DND-41 (cell line): Measurements from ENCODE around the gene RIPOR3.

Source experiments
- ATAC-seq: fragments of 200-7000 bp; cut with Tn5 transposase; 3 replicates; pipeline ENCODE4 v1.9.1; 2021; ENCODE audit warnings: low read depth; ENCODE audit not compliant: insufficient read depth
- DNase-seq: peaks from one replicate; pipeline ENCODE4 v3.0.0-alpha.2; 2020
- H2AFZ ChIP-seq: 2 replicates; pipeline ENCODE4 v1.6.0; 2012; ENCODE audit warnings: low read depth, low read length
- H3K27ac ChIP-seq: 2 replicates; pipeline ENCODE4 v1.5.1; 2012; ENCODE audit warnings: low read length, inconsistent platforms
- H3K27me3 ChIP-seq: fragments of 200-600 bp; sonication (generic); 2 replicates; pipeline ENCODE4 v1.6.0; 2012; ENCODE audit warnings: low read length, mild to moderate bottlenecking, inconsistent platforms; ENCODE audit not compliant: insufficient read depth, poor library complexity
- H3K36me3 ChIP-seq: 2 replicates; pipeline ENCODE4 v1.5.1; 2012; ENCODE audit warnings: low read length, inconsistent platforms; ENCODE audit not compliant: insufficient read depth
- H3K4me1 ChIP-seq: 2 replicates; pipeline ENCODE4 v1.5.1; 2012; ENCODE audit warnings: mild to moderate bottlenecking, low read length; ENCODE audit not compliant: insufficient read depth
- H3K4me2 ChIP-seq: 2 replicates; pipeline ENCODE4 v1.6.0; 2012; ENCODE audit warnings: mild to moderate bottlenecking, moderate library complexity, low read length, inconsistent platforms; ENCODE audit not compliant: insufficient read depth
- H3K4me3 ChIP-seq, 2 experiments: fragments of 200-600 bp in 1 of 2; shearing (Covaris generic) in 1 of 2; 2 replicates each; pipeline ENCODE4 v1.5.1; 2012 to 2016; ENCODE audit warnings: inconsistent platforms in 2 of 2, low read length in 2 of 2, mild to moderate bottlenecking in 2 of 2, low read depth in 1 of 2, moderate library complexity in 1 of 2
- H3K79me2 ChIP-seq: 2 replicates; pipeline ENCODE4 v1.6.0; 2012; ENCODE audit warnings: low read length, inconsistent platforms; ENCODE audit not compliant: insufficient read depth
- H3K9ac ChIP-seq: 2 replicates; pipeline ENCODE4 v1.6.0; 2012; ENCODE audit warnings: low read depth, mild to moderate bottlenecking, inconsistent platforms, low read length, moderate library complexity
- H3K9me3 ChIP-seq: 2 replicates; pipeline ENCODE4 v1.5.1; 2012; ENCODE audit warnings: low read length, moderate library complexity, mild to moderate bottlenecking, inconsistent platforms; ENCODE audit not compliant: insufficient read depth, severe bottlenecking
- H4K20me1 ChIP-seq: 2 replicates; pipeline ENCODE4 v1.6.0; 2012; ENCODE audit warnings: low read length; ENCODE audit not compliant: insufficient read depth
- EZH2 ChIP-seq: IDR thresholded peaks from 3 replicates; pipeline ENCODE4 v1.6.1; 2012; ENCODE audit warnings: borderline replicate concordance, low read depth, mild to moderate bottlenecking, moderate library complexity, low read length, inconsistent platforms; ENCODE audit not compliant: severe bottlenecking
- TF ChIP-seq, protein P1 (sequence below): IDR thresholded peaks from 2 replicates; pipeline ENCODE4 v1.5.1; 2012; ENCODE audit warnings: borderline replicate concordance, low read length, moderate library complexity, mild to moderate bottlenecking; ENCODE audit not compliant: poor library complexity, severe bottlenecking; ENCODE audit errors: extremely low read depth

The RIPOR3 gene

DNA sequence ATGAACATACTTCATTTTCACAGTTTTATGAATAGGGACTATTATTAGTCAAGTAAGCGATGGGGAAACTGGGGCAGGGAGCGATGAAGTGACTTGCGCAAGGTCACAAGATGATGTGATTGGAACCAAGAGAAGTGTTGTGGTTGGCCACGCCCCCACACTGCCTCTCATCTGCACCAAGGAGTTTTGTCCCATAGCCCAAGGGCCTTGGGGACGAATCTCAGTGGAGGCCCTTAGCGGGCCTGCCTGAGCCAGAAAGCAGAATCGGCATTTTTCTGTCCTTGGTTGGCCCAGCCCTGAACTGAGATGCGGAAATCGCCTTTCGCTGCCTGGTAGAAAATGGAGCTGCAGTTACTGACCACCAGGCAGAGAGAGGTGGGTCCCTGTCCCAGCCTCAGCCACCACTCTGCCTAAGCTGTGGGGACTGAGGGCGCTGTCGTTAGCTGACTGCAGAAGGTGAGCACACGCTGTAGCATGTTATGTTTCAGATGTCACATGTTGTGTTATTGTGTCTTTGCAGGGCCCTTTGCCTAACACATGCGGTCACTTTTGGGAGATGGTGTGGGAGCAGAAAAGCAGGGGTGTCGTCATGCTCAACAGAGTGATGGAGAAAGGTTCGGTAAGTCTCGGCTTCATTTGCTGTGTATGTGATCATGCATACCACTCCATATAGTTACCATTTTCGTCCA lies 123.3 kb downstream of the RIPOR3 start:
- Histone ChIP-seq H2AFZ (no peak overlapping the region), H3K27me3 (no peaks in the 10 kb centered on the region), H3K79me2 (peaks cover 14% of the 10 kb centered on the region), H3K4me3 (no peak overlapping the region), H3K27ac (no peak overlapping the region), H3K9ac (no peak overlapping the region), H3K9me3 (no peaks in the 10 kb centered on the region), H4K20me1 (peaks cover 53% of the 10 kb centered on the region), H3K4me1 (peaks cover 29% of the 10 kb centered on the region), H3K4me2 (no peak overlapping the region), H3K36me3 (peaks cover 72% of the 10 kb centered on the region)
- DNase-seq (no peak), ATAC-seq (no peak)
- TF ChIP-seq EZH2: no peak
- TF ChIP-seq, protein P1, sequence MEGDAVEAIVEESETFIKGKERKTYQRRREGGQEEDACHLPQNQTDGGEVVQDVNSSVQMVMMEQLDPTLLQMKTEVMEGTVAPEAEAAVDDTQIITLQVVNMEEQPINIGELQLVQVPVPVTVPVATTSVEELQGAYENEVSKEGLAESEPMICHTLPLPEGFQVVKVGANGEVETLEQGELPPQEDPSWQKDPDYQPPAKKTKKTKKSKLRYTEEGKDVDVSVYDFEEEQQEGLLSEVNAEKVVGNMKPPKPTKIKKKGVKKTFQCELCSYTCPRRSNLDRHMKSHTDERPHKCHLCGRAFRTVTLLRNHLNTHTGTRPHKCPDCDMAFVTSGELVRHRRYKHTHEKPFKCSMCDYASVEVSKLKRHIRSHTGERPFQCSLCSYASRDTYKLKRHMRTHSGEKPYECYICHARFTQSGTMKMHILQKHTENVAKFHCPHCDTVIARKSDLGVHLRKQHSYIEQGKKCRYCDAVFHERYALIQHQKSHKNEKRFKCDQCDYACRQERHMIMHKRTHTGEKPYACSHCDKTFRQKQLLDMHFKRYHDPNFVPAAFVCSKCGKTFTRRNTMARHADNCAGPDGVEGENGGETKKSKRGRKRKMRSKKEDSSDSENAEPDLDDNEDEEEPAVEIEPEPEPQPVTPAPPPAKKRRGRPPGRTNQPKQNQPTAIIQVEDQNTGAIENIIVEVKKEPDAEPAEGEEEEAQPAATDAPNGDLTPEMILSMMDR: no peak

DNA sequence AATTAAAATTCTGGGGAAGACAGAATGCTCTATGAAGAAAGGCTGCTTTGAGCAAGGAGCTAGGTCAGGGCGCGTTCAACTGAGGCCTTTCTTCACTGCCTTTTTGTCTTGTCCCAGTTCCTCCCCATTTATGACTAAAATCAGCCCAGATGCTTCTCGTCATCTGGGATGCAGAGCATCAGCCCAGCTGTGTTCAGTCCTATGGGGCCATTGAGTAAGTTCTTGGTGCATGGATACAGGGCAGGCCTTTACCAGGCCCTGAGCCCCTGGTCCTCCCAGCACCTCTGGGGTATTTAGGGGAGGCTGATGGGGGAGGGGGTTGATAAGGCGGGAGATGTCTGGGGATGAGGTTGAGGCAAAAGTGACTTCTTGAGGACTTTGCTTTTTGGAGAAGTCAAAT lies 125.5 kb downstream of the RIPOR3 start:
- Histone ChIP-seq H3K4me2 (no peak overlapping the region), H3K9me3 (no peaks in the 10 kb centered on the region), H2AFZ (no peak overlapping the region), H3K4me3 (no peak overlapping the region), H3K4me1 (peaks cover 23% of the 10 kb centered on the region), H3K27me3 (no peaks in the 10 kb centered on the region), H4K20me1 (peaks cover 35% of the 10 kb centered on the region), H3K9ac (no peak overlapping the region), H3K79me2 (no peaks in the 10 kb centered on the region), H3K36me3 (peaks cover 72% of the 10 kb centered on the region), H3K27ac (no peak overlapping the region)
- TF ChIP-seq, protein P1: no peak
- TF ChIP-seq EZH2: no peak
- DNase-seq (no peak), ATAC-seq (no peak)

DNA sequence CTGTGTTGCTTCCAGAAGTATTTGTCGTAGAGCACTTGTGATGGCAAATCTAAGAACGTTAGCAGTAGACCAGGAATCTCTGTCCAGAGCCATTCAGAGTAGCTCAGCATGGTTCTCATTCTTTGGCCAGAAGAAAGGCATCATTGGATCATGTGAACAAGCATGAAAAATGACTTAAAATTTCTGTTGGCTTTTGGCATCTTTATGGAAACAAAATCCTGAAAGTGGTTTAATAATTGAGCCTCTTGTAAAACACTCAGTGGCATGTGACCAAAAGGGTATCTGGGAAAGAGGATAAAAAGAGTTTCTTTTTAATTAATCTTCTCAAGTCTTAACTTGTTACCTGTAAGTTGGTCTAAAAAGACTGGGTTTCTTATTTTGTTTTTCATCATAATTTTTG lies 126.0 kb downstream of the RIPOR3 start:
- peaks cover under 1% of the 10 kb centered on the region; the same call in 1 of the 2 replicates for H3K79me2 ChIP-seq
- peaks cover 18% of the 10 kb centered on the region for H3K4me1 ChIP-seq
- peaks cover 31% of the 10 kb centered on the region for H4K20me1 ChIP-seq

More for the DNA sequence above, 126.0 kb downstream of the RIPOR3 start:
- no peaks in the 10 kb centered on the region for H3K9me3 ChIP-seq
- H3K27ac ChIP-seq: no peak overlapping the region
- H2AFZ ChIP-seq: no peak overlapping the region
- ATAC-seq: no peak
- H3K9ac ChIP-seq: no peak overlapping the region
- TF ChIP-seq EZH2: no peak
- TF ChIP-seq, protein P1: no peak
- H3K4me2 ChIP-seq: no peak overlapping the region
- DNase-seq: no peak
- no peaks in the 10 kb centered on the region for H3K27me3 ChIP-seq
- peaks cover 72% of the 10 kb centered on the region for H3K36me3 ChIP-seq
- H3K4me3 ChIP-seq: no peak overlapping the region
